H9 (cell line): Measurements from ENCODE around the gene LSG1. TPM values are rescaled to one million over a fixed set of nuclear protein-coding genes. Genes with fewer than 3 reads are reported as not detected.

ENCODE experiments used
- DNase-seq: peaks from one replicate; pipeline ENCODE4 v3.0.0-alpha.2; 2017
- H2AFZ ChIP-seq: one replicate; pipeline ENCODE4 v1.6.1; 2013; ENCODE audit warnings: mild to moderate bottlenecking, low read length, control low read depth, moderate library complexity
- H2AK5ac ChIP-seq: 2 replicates; pipeline ENCODE4 v1.6.1; 2013; ENCODE audit warnings: low read length, control low read depth, mixed read lengths; ENCODE audit not compliant: insufficient read length
- H2BK120ac ChIP-seq: one replicate; pipeline ENCODE4 v1.6.1; 2013; ENCODE audit warnings: low read depth, mild to moderate bottlenecking, low read length, control low read depth, inconsistent platforms; ENCODE audit not compliant: poor library complexity, severe bottlenecking
- H2BK12ac ChIP-seq: 2 replicates; pipeline ENCODE4 v1.6.1; 2013; ENCODE audit warnings: low read length, control low read depth, mixed read lengths, low read depth; ENCODE audit not compliant: insufficient read length
- H2BK15ac ChIP-seq: 2 replicates; pipeline ENCODE4 v1.6.1; 2013; ENCODE audit warnings: low read depth, low read length, control low read depth
- H2BK20ac ChIP-seq: one replicate; pipeline ENCODE4 v1.6.1; 2013; ENCODE audit warnings: low read depth, mild to moderate bottlenecking, low read length, control low read depth, inconsistent platforms; ENCODE audit not compliant: poor library complexity, severe bottlenecking
- H2BK5ac ChIP-seq: 2 replicates; pipeline ENCODE4 v1.6.1; 2013; ENCODE audit warnings: low read length, control low read depth, mixed read lengths; ENCODE audit not compliant: insufficient read length
- H3K14ac ChIP-seq: 2 replicates; pipeline ENCODE4 v1.6.1; 2013; ENCODE audit warnings: low read length, control low read depth; ENCODE audit not compliant: insufficient read depth
- H3K18ac ChIP-seq: 2 replicates; pipeline ENCODE4 v1.6.1; 2013; ENCODE audit warnings: low read depth, mild to moderate bottlenecking, mixed read lengths, low read length, control low read depth; ENCODE audit not compliant: insufficient read length
- H3K23ac ChIP-seq: 2 replicates; pipeline ENCODE4 v1.6.1; 2013; ENCODE audit warnings: low read length, control low read depth, mixed read lengths, low read depth; ENCODE audit not compliant: insufficient read length
- H3K23me2 ChIP-seq: 2 replicates; pipeline ENCODE4 v1.6.1; 2013; ENCODE audit warnings: low read depth, mild to moderate bottlenecking, mixed read lengths, low read length, control low read depth; ENCODE audit not compliant: insufficient read length, poor library complexity, severe bottlenecking
- H3K27ac ChIP-seq: 2 replicates; pipeline ENCODE4 v1.5.1; 2013; ENCODE audit warnings: low read length, control low read depth, mixed read lengths, low read depth; ENCODE audit not compliant: insufficient read length
- H3K27me3 ChIP-seq: 2 replicates; pipeline ENCODE4 v1.6.1; 2013; ENCODE audit warnings: low read length, control low read depth, inconsistent platforms; ENCODE audit not compliant: insufficient read depth
- H3K4ac ChIP-seq: 2 replicates; pipeline ENCODE4 v1.6.1; 2013; ENCODE audit warnings: low read depth, mild to moderate bottlenecking, control low read depth, inconsistent platforms, low read length, moderate library complexity
- H3K4me1 ChIP-seq: 2 replicates; pipeline ENCODE4 v1.6.1; 2013; ENCODE audit warnings: low read length, control low read depth, inconsistent platforms; ENCODE audit not compliant: insufficient read depth
- H3K4me2 ChIP-seq: 2 replicates; pipeline ENCODE4 v1.6.1; 2013; ENCODE audit warnings: low read length, control low read depth, mixed read lengths; ENCODE audit not compliant: insufficient read length, insufficient read depth
- H3K56ac ChIP-seq: 2 replicates; pipeline ENCODE4 v1.6.1; 2013; ENCODE audit warnings: low read depth, mild to moderate bottlenecking, mixed read lengths, low read length, control low read depth; ENCODE audit not compliant: insufficient read length
- H3K79me1 ChIP-seq: 2 replicates; pipeline ENCODE4 v1.6.1; 2013; ENCODE audit warnings: low read depth, mild to moderate bottlenecking, moderate library complexity, low read length, control low read depth, inconsistent platforms; ENCODE audit not compliant: insufficient read depth, poor library complexity, severe bottlenecking
- H3K79me2 ChIP-seq: 2 replicates; pipeline ENCODE4 v1.6.1; 2013; ENCODE audit warnings: low read length, control low read depth, inconsistent platforms; ENCODE audit not compliant: insufficient read depth
- H3K9ac ChIP-seq: 2 replicates; pipeline ENCODE4 v1.6.1; 2013; ENCODE audit warnings: low read length, control low read depth, mixed read lengths; ENCODE audit not compliant: insufficient read length; ENCODE audit errors: extremely low read depth
- H3K9me3 ChIP-seq: one replicate; pipeline ENCODE4 v1.6.1; 2013; ENCODE audit warnings: low read depth, low read length, inconsistent platforms; ENCODE audit not compliant: control insufficient read depth
- H3T11ph ChIP-seq: one replicate; pipeline ENCODE4 v1.6.1; 2013; ENCODE audit warnings: mild to moderate bottlenecking, low read length, control low read depth, inconsistent platforms
- H4K20me1 ChIP-seq: one replicate; pipeline ENCODE4 v1.6.1; 2013; ENCODE audit not compliant: control insufficient read depth, insufficient read length, insufficient read depth
- H4K5ac ChIP-seq: 2 replicates; pipeline ENCODE4 v1.6.1; 2013; ENCODE audit warnings: low read depth, mild to moderate bottlenecking, mixed read lengths, low read length, control low read depth; ENCODE audit not compliant: insufficient read length
- H4K8ac ChIP-seq: replicated peaks from 2 replicates; pipeline ENCODE4 v1.6.1; 2013; ENCODE audit warnings: low read length, control low read depth, mixed read lengths, low read depth; ENCODE audit not compliant: insufficient read length
- H4K91ac ChIP-seq: 2 replicates; pipeline ENCODE4 v1.6.1; 2013; ENCODE audit warnings: low read depth, mild to moderate bottlenecking, moderate library complexity, mixed read lengths, low read length, control low read depth; ENCODE audit not compliant: insufficient read length
- H3K27ac Mint-ChIP-seq, 3 experiments: 2 replicates in 2 of 3; 3 replicates in 1 of 3; pipeline ENCODE4 v1.8.0; 2020 to 2021; ENCODE audit warnings: mixed read lengths in 3 of 3, mild to moderate bottlenecking in 1 of 3, moderate library complexity in 1 of 3
- H3K27me3 Mint-ChIP-seq: 2 replicates; pipeline ENCODE4 v1.8.0; 2021; ENCODE audit warnings: low read depth, mild to moderate bottlenecking, moderate library complexity, mixed read lengths
- H3K36me3 Mint-ChIP-seq, 3 experiments: 2 replicates in 2 of 3; 3 replicates in 1 of 3; pipeline ENCODE4 v1.8.0; 2020 to 2021; ENCODE audit warnings: low read depth in 3 of 3, mixed read lengths in 3 of 3; ENCODE audit not compliant: insufficient read depth in 1 of 3
- H3K4me1 Mint-ChIP-seq, 2 experiments: 2 replicates each; pipeline ENCODE4 v1.8.0; 2020; ENCODE audit warnings: mixed read lengths in 2 of 2
- H3K4me3 Mint-ChIP-seq, 2 experiments: 2 replicates in 1 of 2; 3 replicates in 1 of 2; pipeline ENCODE4 v1.8.0; 2020 to 2021; ENCODE audit warnings: mild to moderate bottlenecking in 2 of 2, mixed read lengths in 2 of 2, moderate library complexity in 1 of 2
- H3K9me3 Mint-ChIP-seq, 2 experiments: 2 replicates in 1 of 2; 3 replicates in 1 of 2; pipeline ENCODE4 v1.8.0; 2020; ENCODE audit warnings: mild to moderate bottlenecking in 2 of 2, mixed read lengths in 2 of 2, moderate library complexity in 1 of 2
- CTCF ChIP-seq: fragments of 200-600 bp; sonication (generic); conservative IDR thresholded peaks from 3 replicates; pipeline ENCODE4 v1.8.0; 2021; ENCODE audit warnings: antibody characterized with exemption, mild to moderate bottlenecking
- WGBS: extraction: QIAGEN DNeasy Blood & Tissue Kit; methylation state at CpG from one replicate; pipeline ENCODE4 v1.1.7; 2013; ENCODE audit warnings: missing lambda C conversion rate, low lambda C conversion rate, mixed read lengths; ENCODE audit not compliant: insufficient read length; ENCODE audit errors: extremely low coverage; 5-methylcytosine and 5-hydroxymethylcytosine counted together
- total RNA-seq: library from RNA; stranded (reverse); gene quantifications from 2 replicates; pipeline ENCODE4 v1.2.1, GENCODE V29; 2021

LSG1 gene
- total RNA-seq, 1 experiment from 2014 or later, result 63.3 TPM

GRCh38 chr3:194690501-194691372 is 18.7 kb upstream of the LSG1 start:
- no peak overlapping the region for H3K27ac Mint-ChIP-seq
- no peak overlapping the region for H4K5ac ChIP-seq

More at GRCh38 chr3:194690501-194691372, 18.7 kb upstream of the LSG1 start:
- no peak overlapping the region for H2BK5ac ChIP-seq
- H2AK5ac ChIP-seq, result no peak overlapping the region
- H3T11ph ChIP-seq, result no peak overlapping the region
- no peak overlapping the region for H3K4me3 Mint-ChIP-seq
- H3K9ac ChIP-seq, result no peak overlapping the region
- no peaks in the 10 kb centered on the region for H3K79me1 ChIP-seq
- no peak overlapping the region for H2BK120ac ChIP-seq
- H3K23me2 ChIP-seq, result peaks cover 25% of the 10 kb centered on the region
- no peak overlapping the region for H3K14ac ChIP-seq
- no peak overlapping the region for H2BK20ac ChIP-seq
- no peak for TF ChIP-seq CTCF
- no peak overlapping the region for H2BK12ac ChIP-seq
- H3K18ac ChIP-seq, result no peak overlapping the region
- peaks cover 3% of the 10 kb centered on the region; the same call in 1 of the 2 replicates for H3K4me1 ChIP-seq
- H2AFZ ChIP-seq, result no peak overlapping the region
- DNase-seq, result no peak
- H4K91ac ChIP-seq, result no peak overlapping the region
- H4K8ac ChIP-seq, result no peak overlapping the region
- H3K4me2 ChIP-seq, result no peak overlapping the region
- peaks cover 14% of the 10 kb centered on the region; the same call in 1 of the 2 replicates for H3K27me3 ChIP-seq
- peaks cover 28 to 41% of the 10 kb centered on the region in 2 experiments for H3K4me1 Mint-ChIP-seq
- no peak overlapping the region for H3K23ac ChIP-seq
- no peak overlapping the region for H3K56ac ChIP-seq
- WGBS, result no CpG with 5 or more reads among the region's 8 CpGs
- no peak overlapping the region for H3K27ac ChIP-seq
- no peak overlapping the region for H2BK15ac ChIP-seq
- H3K4ac ChIP-seq, result no peak overlapping the region
- H3K9me3 ChIP-seq, result no peaks in the 10 kb centered on the region
- H3K27me3 Mint-ChIP-seq, result peaks cover 30% of the 10 kb centered on the region
- no peaks in the 10 kb centered on the region for H3K79me2 ChIP-seq
- H3K9me3 Mint-ChIP-seq, result no peaks in the 10 kb centered on the region; a peak in 2 of 5 replicates
- H4K20me1 ChIP-seq, result no peaks in the 10 kb centered on the region
- 0 out of 7 replicates have a peak, but pooled peaks cover 0 to 2% (median 0%) of the 10 kb centered on the region in 3 experiments for H3K36me3 Mint-ChIP-seq
